Measurements from ENCODE around the gene HARS1. TPM values are rescaled to one million over a fixed set of nuclear protein-coding genes. Genes with fewer than 3 reads are reported as not detected.
A peak's percentile ranks its signal among the peaks of the same experiment; 100 is the strongest.
"Not testable (repeated sequence)": the region's sequence is repeated elsewhere in the genome, so short reads cannot be mapped to it uniquely, and the experiment has no call there.

The HARS1 gene
- total and polyA plus RNA-seq, 10 donors: 38.4 to 53.9 (median 46.1) TPM

DNA sequence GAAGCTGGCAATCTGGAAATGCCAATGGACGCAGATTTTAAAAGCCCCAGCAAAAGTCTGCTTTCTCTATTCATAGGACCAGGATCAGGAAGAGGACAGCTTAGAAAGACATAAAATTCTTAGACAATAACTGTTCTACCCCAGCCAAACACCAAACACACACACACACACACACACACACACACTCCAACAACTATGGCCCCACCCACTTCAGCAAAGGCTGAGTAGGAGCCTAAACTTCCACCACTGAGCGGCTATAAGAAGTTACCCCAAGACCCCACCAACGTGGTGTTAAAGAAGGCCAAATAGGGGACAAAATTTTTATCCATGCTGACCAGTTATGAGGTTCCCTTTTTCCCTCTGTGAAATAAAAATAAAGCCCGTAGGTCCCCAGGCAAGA, 41.9 kb upstream of the HARS1 start:
- no peaks in the 10 kb centered on the region for H3K36me3 ChIP-seq
- intact Hi-C loops (cut with DNase I; ENCODE audit: low total_unique reads): no loop called here
- H3K4me3 ChIP-seq: no peak overlapping the region
- H3K9me3 ChIP-seq: peaks cover 0 to 13% (median 6%) of the 10 kb centered on the region in 8 donors
- 64 to 77% (median 67%) methylated on average over 4 of the region's 4 CpGs for WGBS, 5 donors
- no peak for DNase-seq
- H3K27ac ChIP-seq: no peak overlapping the region
- no peak for TF ChIP-seq POLR2AphosphoS5 (IDR thresholded peaks at IDR 0.05)
- TF ChIP-seq POLR2A (IDR thresholded peaks at IDR 0.05): no peak
- TF ChIP-seq, protein P1, sequence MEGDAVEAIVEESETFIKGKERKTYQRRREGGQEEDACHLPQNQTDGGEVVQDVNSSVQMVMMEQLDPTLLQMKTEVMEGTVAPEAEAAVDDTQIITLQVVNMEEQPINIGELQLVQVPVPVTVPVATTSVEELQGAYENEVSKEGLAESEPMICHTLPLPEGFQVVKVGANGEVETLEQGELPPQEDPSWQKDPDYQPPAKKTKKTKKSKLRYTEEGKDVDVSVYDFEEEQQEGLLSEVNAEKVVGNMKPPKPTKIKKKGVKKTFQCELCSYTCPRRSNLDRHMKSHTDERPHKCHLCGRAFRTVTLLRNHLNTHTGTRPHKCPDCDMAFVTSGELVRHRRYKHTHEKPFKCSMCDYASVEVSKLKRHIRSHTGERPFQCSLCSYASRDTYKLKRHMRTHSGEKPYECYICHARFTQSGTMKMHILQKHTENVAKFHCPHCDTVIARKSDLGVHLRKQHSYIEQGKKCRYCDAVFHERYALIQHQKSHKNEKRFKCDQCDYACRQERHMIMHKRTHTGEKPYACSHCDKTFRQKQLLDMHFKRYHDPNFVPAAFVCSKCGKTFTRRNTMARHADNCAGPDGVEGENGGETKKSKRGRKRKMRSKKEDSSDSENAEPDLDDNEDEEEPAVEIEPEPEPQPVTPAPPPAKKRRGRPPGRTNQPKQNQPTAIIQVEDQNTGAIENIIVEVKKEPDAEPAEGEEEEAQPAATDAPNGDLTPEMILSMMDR (IDR thresholded peaks at IDR 0.05 in 8 of 11, conservative IDR thresholded peaks at IDR 0.05 in 3 of 11): no peak
- peaks cover 0 to 62% (median 9%) of the 10 kb centered on the region in 7 donors for H3K27me3 ChIP-seq (replicated peaks in 1 of 7)
- H3K4me1 ChIP-seq: no peaks in the 10 kb centered on the region

DNA sequence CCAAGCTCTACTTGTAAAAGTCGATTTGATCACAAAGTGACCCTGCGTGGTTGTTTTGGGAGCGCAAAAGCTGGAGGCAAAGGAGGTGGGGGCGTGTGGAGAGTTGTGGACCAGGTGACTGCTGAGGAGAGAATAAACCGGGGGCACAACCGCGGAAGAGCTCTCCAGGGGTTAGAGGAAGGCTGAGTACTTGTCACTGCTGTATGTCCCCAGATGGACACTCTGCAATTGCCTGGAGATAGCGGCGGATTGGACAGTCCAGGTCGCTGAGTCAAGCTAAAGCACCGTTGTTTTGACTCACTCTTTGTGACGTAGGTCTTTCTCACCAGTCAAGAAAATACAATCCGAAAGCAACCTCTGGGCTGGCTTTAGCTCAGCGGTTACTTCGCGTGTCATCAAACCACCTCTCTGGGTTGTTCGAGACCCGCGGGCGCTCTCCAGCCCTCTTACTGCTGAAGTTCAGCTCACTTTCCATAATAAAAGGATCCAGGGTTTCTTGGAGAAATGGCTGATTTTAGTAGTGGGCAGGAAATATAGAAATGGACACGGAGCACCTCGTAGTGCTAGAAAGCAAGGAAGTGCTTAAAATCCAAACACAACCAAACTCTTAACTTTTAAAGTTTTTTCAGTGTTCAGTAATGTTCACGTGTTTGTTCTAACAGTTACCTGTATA, 34.8 kb upstream of the HARS1 start:
- Histone ChIP-seq H3K9me3 (no peaks in the 10 kb centered on the region), H3K4me1 (peaks cover 0 to 9% (median 0%) of the 10 kb centered on the region in 6 donors), H3K27ac (no peak overlapping the region), H3K36me3 (no peaks in the 10 kb centered on the region), H3K27me3 (replicated peaks in 1 of 7) (peaks cover 0 to 43% (median 0%) of the 10 kb centered on the region in 7 donors), H3K4me3 (peak overlapping the region in 2 of 8 donors; percentile 9 to 46)
- intact Hi-C loops (cut with DNase I; ENCODE audit: low total_unique reads): no loop called here
- WGBS, 5 donors: 11 to 17% (median 17%) methylated on average over 23 of the region's 23 CpGs
- no peak for DNase-seq
- TF ChIP-seq POLR2A (IDR thresholded peaks at IDR 0.05): no peak
- no peak for TF ChIP-seq POLR2AphosphoS5 (IDR thresholded peaks at IDR 0.05)
- TF ChIP-seq, protein P1 (IDR thresholded peaks at IDR 0.05 in 8 of 11, conservative IDR thresholded peaks at IDR 0.05 in 3 of 11): no peak

DNA sequence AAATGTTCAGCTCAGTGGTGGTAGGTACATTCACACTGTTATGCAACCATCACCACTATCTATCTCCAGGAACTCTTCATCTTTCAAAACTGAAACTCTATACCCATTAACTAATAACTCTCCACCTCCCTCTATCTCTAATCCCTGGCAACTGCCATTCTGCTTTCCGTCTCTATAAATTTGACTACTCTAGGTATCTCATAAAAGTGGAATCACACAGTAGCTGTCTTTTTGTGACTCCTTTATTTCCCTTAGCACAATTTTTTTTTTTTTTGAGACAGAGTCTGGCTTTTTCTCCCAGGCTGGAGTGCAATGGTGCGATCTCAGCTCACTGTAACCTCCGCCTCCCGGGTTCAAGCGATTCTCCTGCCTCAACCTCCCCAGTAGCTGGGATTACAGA, 30.2 kb upstream of the HARS1 start:
- peaks cover 0 to 33% (median 0%) of the 10 kb centered on the region in 7 donors for H3K27me3 ChIP-seq (replicated peaks in 1 of 7)
- H3K9me3 ChIP-seq; H3K36me3 ChIP-seq; DNase-seq; H3K4me3 ChIP-seq; H3K27ac ChIP-seq; intact Hi-C loops (cut with DNase I; ENCODE audit: low total_unique reads): not testable (repeated sequence)
- WGBS, 5 donors: 84 to 87% (median 87%) methylated on average over 5 of the region's 5 CpGs
- H3K4me1 ChIP-seq: peaks cover 0 to 18% (median 4%) of the 10 kb centered on the region in 6 donors

DNA sequence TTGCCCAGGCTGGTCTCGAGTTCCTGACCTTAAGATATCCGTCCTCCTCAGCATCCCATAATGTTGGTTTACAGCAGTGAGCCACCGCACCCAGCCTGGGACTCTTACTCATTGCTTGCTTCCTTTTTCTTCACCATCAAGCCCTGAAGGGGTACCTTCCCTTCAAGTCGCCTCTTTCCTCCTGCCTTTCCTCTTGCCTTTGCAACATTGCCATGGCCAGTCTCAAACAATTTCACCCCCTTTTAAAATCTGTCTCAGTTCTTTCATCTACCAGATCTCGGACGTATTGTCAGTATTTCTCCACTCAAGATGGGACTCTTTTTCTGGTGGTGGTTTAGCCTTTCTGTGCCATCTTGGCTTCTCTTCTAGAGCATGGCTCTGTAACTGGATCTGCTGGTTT, 29.6 kb upstream of the HARS1 start:
- H3K36me3 ChIP-seq; H3K9me3 ChIP-seq; H3K27ac ChIP-seq; DNase-seq; intact Hi-C loops (cut with DNase I; ENCODE audit: low total_unique reads); H3K4me3 ChIP-seq: not testable (repeated sequence)
- Histone ChIP-seq H3K4me1 (peaks cover 0 to 11% (median 4%) of the 10 kb centered on the region in 6 donors), H3K27me3 (replicated peaks in 1 of 7) (peaks cover 0 to 30% (median 0%) of the 10 kb centered on the region in 7 donors)
- WGBS, 5 donors: 50 to 68% (median 54%) methylated on average over 6 of the region's 6 CpGs

DNA sequence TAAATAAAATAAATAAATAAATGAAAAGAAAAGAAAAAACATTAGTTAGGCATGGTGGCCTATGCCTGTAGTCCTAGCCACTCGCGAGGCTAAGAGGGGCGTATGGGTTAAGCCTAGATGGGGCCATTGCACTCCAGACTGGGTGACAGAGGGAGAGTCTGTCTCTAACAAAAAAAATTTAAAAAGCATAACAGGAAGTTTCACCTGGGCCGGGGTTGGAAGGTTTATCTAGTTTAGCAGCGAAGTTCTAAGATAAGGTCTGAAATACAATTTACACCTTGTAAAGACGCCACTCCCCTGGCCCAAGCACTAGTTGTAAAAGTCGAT, 27.1 kb upstream of the HARS1 start:
- H3K27ac ChIP-seq: no peak overlapping the region
- H3K4me1 ChIP-seq: peaks cover 0 to 10% (median 4%) of the 10 kb centered on the region in 6 donors
- intact Hi-C loops (cut with DNase I; ENCODE audit: low total_unique reads): loop anchor here (10.0 kb wide), 1 partner anchor 343 kb away; no protein-coding TSS in a partner anchor
- H3K4me3 ChIP-seq: no peak overlapping the region
- TF ChIP-seq POLR2A (IDR thresholded peaks at IDR 0.05) (no peak), POLR2AphosphoS5 (IDR thresholded peaks at IDR 0.05) (no peak)
- TF ChIP-seq, protein P1 (IDR thresholded peaks at IDR 0.05 in 8 of 11, conservative IDR thresholded peaks at IDR 0.05 in 3 of 11): no peak
- H3K36me3 ChIP-seq: no peaks in the 10 kb centered on the region
- WGBS, 5 donors: 80 to 92% (median 88%) methylated on average over 7 of the region's 7 CpGs
- H3K27me3 ChIP-seq (replicated peaks in 1 of 7): peaks cover 0 to 14% (median 0%) of the 10 kb centered on the region in 7 donors
- no peaks in the 10 kb centered on the region for H3K9me3 ChIP-seq
- DNase-seq: no peak

DNA sequence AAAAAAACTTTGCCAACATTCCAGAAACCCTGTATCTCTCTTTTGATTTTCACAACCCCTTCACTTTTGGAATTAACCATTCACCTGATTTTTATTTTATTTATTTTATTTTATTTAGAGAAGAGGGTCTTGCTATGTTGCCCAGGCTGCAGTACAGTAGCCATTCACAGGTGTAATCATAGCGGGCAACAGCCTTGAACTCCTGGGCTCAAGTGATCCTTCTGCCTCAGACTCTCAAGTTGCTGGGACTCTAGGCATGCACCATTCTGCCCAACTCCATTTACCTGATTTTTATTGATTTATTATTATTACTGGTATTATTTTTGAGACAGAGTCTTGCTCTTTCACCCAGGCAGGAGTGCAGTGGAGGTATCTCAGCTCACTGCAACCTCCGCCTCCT, 25.1 kb upstream of the HARS1 start:
- H3K9me3 ChIP-seq; H3K4me3 ChIP-seq; DNase-seq; H3K27ac ChIP-seq; H3K27me3 ChIP-seq (replicated peaks in 1 of 7); H3K36me3 ChIP-seq: not testable (repeated sequence)
- H3K4me1 ChIP-seq: peaks cover 0 to 19% (median 11%) of the 10 kb centered on the region in 6 donors
- intact Hi-C loops (cut with DNase I; ENCODE audit: low total_unique reads): loop anchor here (10.0 kb wide), 1 partner anchor 341 kb away; no protein-coding TSS in a partner anchor
- 93 to 98% (median 95%) methylated on average over 2 of the region's 2 CpGs for WGBS, 5 donors

Measured in spleen (tissue), 11 donors.